HepG2 (cell line): ENCODE measurements around the gene PRKCG. TPM values are rescaled to one million over a fixed set of nuclear protein-coding genes. Genes with fewer than 3 reads are reported as not detected.

Experiments
- ATF7 ChIP-seq, 2 experiments: fragments of 450-650 bp in 1 of 2; sonication (generic) in 1 of 2; formaldehyde crosslinking in 1 of 2; IDR thresholded peaks; 2 replicates each; pipeline versions ENCODE4 v1.4.0 to v1.6.1; 2016 to 2020; ENCODE audit warnings: antibody characterized with exemption in 1 of 2, mild to moderate bottlenecking in 1 of 2, missing genetic modification reagents in 1 of 2
- EHMT2 ChIP-seq: fragments of 200-600 bp; sonication (generic); IDR thresholded peaks from 2 replicates; pipeline ENCODE4 v1.7.0; 2017; ENCODE audit warnings: antibody characterized with exemption, low read depth, low read length, borderline replicate concordance
- ERF ChIP-seq: IDR thresholded peaks from 2 replicates; pipeline ENCODE4 v1.6.1; 2018; ENCODE audit warnings: missing biosample characterization, missing genetic modification reagents
- FOXK2 ChIP-seq: fragments of 450-650 bp; IDR thresholded peaks from 2 replicates; pipeline ENCODE4 v1.6.1; 2016
- GABPB1 ChIP-seq: IDR thresholded peaks from 2 replicates; pipeline ENCODE4 v1.6.1; 2016; ENCODE audit warnings: mild to moderate bottlenecking, missing genetic modification reagents, moderate library complexity, missing compliant biosample characterization
- HMG20A ChIP-seq: IDR thresholded peaks from 2 replicates; pipeline ENCODE4 v1.6.1; 2016; ENCODE audit warnings: borderline replicate concordance
- HOXA3 ChIP-seq: sonication (generic); formaldehyde crosslinking; IDR thresholded peaks from 2 replicates; pipeline ENCODE4 v1.5.0; 2020; ENCODE audit warnings: missing genetic modification reagents
- IKZF1 ChIP-seq: fragments of 450-650 bp; IDR thresholded peaks from 2 replicates; pipeline ENCODE4 v1.7.1; 2016
- KDM4B ChIP-seq: sonication (generic); formaldehyde crosslinking; IDR thresholded peaks from 2 replicates; pipeline ENCODE4 v1.4.0; 2020; ENCODE audit warnings: missing genetic modification reagents
- MXI1 ChIP-seq: IDR thresholded peaks from 3 replicates; pipeline ENCODE4 v1.6.1; 2012; ENCODE audit warnings: low read depth, low read length, inconsistent platforms, borderline replicate concordance
- NFIC ChIP-seq: IDR thresholded peaks from 2 replicates; pipeline ENCODE4 v1.6.1; 2012; ENCODE audit warnings: mild to moderate bottlenecking, low read length, inconsistent platforms
- PCBP2 ChIP-seq: fragments of 200-400 bp; formaldehyde crosslinking; optimal IDR thresholded peaks from 2 replicates; pipeline ENCODE3; 2018; ENCODE audit warnings: low read length, low read depth; ENCODE audit not compliant: poor library complexity, severe bottlenecking
- POLR2A ChIP-seq, 2 experiments: IDR thresholded peaks; 2 replicates each; pipeline ENCODE4 v1.6.1; 2011; ENCODE audit warnings: low read depth in 2 of 2, low read length in 2 of 2, mild to moderate bottlenecking in 1 of 2, moderate library complexity in 1 of 2; ENCODE audit not compliant: insufficient read depth in 1 of 2
- SAP130 ChIP-seq: IDR thresholded peaks from 2 replicates; pipeline ENCODE4 v1.6.1; 2016; ENCODE audit warnings: low read depth
- SIX4 ChIP-seq: sonication (generic); formaldehyde crosslinking; IDR thresholded peaks from 2 replicates; pipeline ENCODE4 v1.4.0; 2020; ENCODE audit warnings: missing genetic modification reagents
- SP140L ChIP-seq: sonication (generic); formaldehyde crosslinking; IDR thresholded peaks from 2 replicates; pipeline ENCODE4 v1.4.0; 2020; ENCODE audit warnings: missing genetic modification reagents, borderline replicate concordance
- SRSF4 ChIP-seq: fragments of 200-400 bp; formaldehyde crosslinking; IDR thresholded peaks from one replicate; pipeline ENCODE4 v1.6.1; 2018; ENCODE audit warnings: mild to moderate bottlenecking, low read depth, low read length, moderate library complexity; ENCODE audit not compliant: poor library complexity, severe bottlenecking
- THRA ChIP-seq: sonication (generic); formaldehyde crosslinking; IDR thresholded peaks from 2 replicates; pipeline ENCODE4 v1.4.0; 2020; ENCODE audit warnings: missing genetic modification reagents, borderline replicate concordance
- ZBTB21 ChIP-seq: sonication (generic); formaldehyde crosslinking; IDR thresholded peaks from 2 replicates; pipeline ENCODE4 v1.4.0; 2020; ENCODE audit warnings: missing genetic modification reagents
- ZFY ChIP-seq: sonication (generic); formaldehyde crosslinking; IDR thresholded peaks from 2 replicates; pipeline ENCODE4 v1.4.0; 2020; ENCODE audit warnings: missing genetic modification reagents
- ZNF3 ChIP-seq: IDR thresholded peaks from 2 replicates; pipeline ENCODE4 v1.7.0; 2017; ENCODE audit warnings: inconsistent platforms
- ZNF362 ChIP-seq: sonication (generic); formaldehyde crosslinking; IDR thresholded peaks from 2 replicates; pipeline ENCODE4 v1.4.0; 2020; ENCODE audit warnings: missing genetic modification reagents, mild to moderate bottlenecking, borderline replicate concordance
- ZNF432 ChIP-seq: sonication (generic); formaldehyde crosslinking; IDR thresholded peaks from 2 replicates; pipeline ENCODE4 v1.5.0; 2020; ENCODE audit warnings: missing genetic modification reagents, mild to moderate bottlenecking, borderline replicate concordance
- ZNF563 ChIP-seq: sonication (generic); formaldehyde crosslinking; IDR thresholded peaks from 2 replicates; pipeline ENCODE4 v1.8.0; 2022; ENCODE audit warnings: mild to moderate bottlenecking, moderate library complexity, missing genetic modification reagents
- ZNF564 ChIP-seq: sonication (generic); formaldehyde crosslinking; IDR thresholded peaks from 2 replicates; pipeline ENCODE4 v1.8.1; 2023; ENCODE audit warnings: mild to moderate bottlenecking, missing genetic modification reagents
- ZNF800 ChIP-seq: sonication (generic); formaldehyde crosslinking; IDR thresholded peaks from 2 replicates; pipeline ENCODE4 v1.4.0; 2020; ENCODE audit warnings: missing genetic modification reagents
- ZSCAN9 ChIP-seq: IDR thresholded peaks from 2 replicates; pipeline ENCODE4 v1.6.1; 2016; ENCODE audit warnings: borderline replicate concordance
- polyA plus RNA-seq, 8 experiments: library from polyadenylated mRNA; depleted of rRNA in 3 of 8; stranded (reverse) in 7 of 8; unstranded in 1 of 8; fragments of >200 nt; fragmentation: Illumina TruSeq in 4 of 8; extraction: Trizol in 4 of 8; gene quantifications; 2 replicates each; pipeline versions ENCODE4 v1.2.1 to v1.2.3, GENCODE V29; 2011 to 2016; ENCODE audit warnings: low read depth in 4 of 8, missing spikeins in 1 of 8, mixed read lengths in 1 of 8; ENCODE audit not compliant: insufficient read depth in 1 of 8
- total RNA-seq, 5 experiments: library from RNA; depleted of rRNA; stranded (reverse); fragments of >200 nt; fragmentation: Illumina TruSeq; extraction: Trizol; gene quantifications; 2 replicates each; pipeline ENCODE4 v1.2.3, GENCODE V29; 2016; ENCODE audit warnings: low read depth in 1 of 5
- TF ChIP-seq, protein P1 (sequence below): IDR thresholded peaks from 2 replicates; pipeline ENCODE4 v1.6.1; 2016; ENCODE audit warnings: low read depth

PRKCG gene
- total and polyA plus RNA-seq, 2 of the 13 experiments (the other 11 are each of a cell fraction or from before 2014, with no cell fraction given) = 0.02 to 0.03 TPM

DNA sequence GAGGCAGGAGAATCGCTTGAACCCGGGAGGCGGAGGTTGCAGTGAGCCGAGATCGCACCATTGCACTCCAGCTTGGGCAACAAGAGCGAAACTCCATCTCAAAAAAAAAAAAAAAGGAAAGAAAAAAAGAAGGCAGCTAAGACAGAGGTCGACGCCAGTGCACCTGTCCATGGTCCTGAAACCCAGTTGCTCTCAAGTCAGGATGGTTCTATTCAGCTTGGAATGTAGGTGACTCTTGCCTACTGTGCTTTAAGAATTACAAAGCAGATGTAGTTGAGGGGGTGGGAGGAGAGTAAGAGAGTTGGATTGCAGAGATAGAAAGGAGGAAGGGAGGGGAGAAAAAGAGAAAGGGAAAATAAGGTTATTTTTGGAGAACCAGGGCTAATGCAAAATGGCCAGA, 45.7 kb downstream of the PRKCG start (continued):
- TF ChIP-seq ERF (CRISPR knock-in tag) = 0 out of 2 replicates have a peak, but pooled peaks have one; percentile 47
- no peak for TF ChIP-seq HMG20A (CRISPR knock-in tag)
- TF ChIP-seq THRA (CRISPR knock-in tag) = peak; percentile 47; the same call in 1 of the 2 replicates
- no peak for TF ChIP-seq MXI1
- TF ChIP-seq SP140L = no peak
- TF ChIP-seq GABPB1 (CRISPR knock-in tag) = no peak
- no peak for TF ChIP-seq NFIC
- TF ChIP-seq SRSF4 = no peak
- TF ChIP-seq ZNF564 (CRISPR knock-in tag) = no peak
- TF ChIP-seq, protein P1, sequence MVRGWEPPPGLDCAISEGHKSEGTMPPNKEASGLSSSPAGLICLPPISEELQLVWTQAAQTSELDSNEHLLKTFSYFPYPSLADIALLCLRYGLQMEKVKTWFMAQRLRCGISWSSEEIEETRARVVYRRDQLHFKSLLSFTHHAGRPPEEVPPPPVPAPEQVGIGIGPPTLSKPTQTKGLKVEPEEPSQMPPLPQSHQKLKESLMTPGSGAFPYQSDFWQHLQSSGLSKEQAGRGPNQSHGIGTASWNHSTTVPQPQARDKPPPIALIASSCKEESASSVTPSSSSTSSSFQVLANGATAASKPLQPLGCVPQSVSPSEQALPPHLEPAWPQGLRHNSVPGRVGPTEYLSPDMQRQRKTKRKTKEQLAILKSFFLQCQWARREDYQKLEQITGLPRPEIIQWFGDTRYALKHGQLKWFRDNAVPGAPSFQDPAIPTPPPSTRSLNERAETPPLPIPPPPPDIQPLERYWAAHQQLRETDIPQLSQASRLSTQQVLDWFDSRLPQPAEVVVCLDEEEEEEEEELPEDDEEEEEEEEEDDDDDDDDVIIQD (CRISPR knock-in tag) = 0 out of 2 replicates have a peak, but pooled peaks have one; percentile 15
- TF ChIP-seq IKZF1 = no peak
- no peak for TF ChIP-seq ATF7 (IDR thresholded peaks at IDR 0.05)
- TF ChIP-seq ATF7 (CRISPR knock-in tag; IDR thresholded peaks at IDR 0.05) = no peak
- TF ChIP-seq ZNF3 (CRISPR knock-in tag) = no peak
- TF ChIP-seq HOXA3 (CRISPR knock-in tag) = no peak
- 0 out of 2 replicates have a peak, but pooled peaks have one; percentile 13 for TF ChIP-seq ZFY (CRISPR knock-in tag)
- no peak for TF ChIP-seq ZBTB21
- TF ChIP-seq PCBP2 = no peak
- TF ChIP-seq KDM4B (CRISPR knock-in tag) = no peak
- TF ChIP-seq FOXK2 = no peak
- TF ChIP-seq ZNF432 (CRISPR knock-in tag) = no peak
- TF ChIP-seq ZNF362 (CRISPR knock-in tag) = peak; percentile 68; the same call in 1 of the 2 replicates
- TF ChIP-seq ZSCAN9 (CRISPR knock-in tag) = peak; percentile 64; the same call in 1 of the 2 replicates
- TF ChIP-seq ZNF563 = no peak
- TF ChIP-seq SAP130 (CRISPR knock-in tag) = peak; percentile 22; the same call in 1 of the 2 replicates
- TF ChIP-seq EHMT2 = peak; percentile 93
- TF ChIP-seq POLR2A (IDR thresholded peaks at IDR 0.05; ENCODE audit: insufficient read depth in 1 of 2, low read depth in 2 of 2, low read length in 2 of 2) = no peak
- TF ChIP-seq ZNF800 (CRISPR knock-in tag) = no peak
- TF ChIP-seq SIX4 (CRISPR knock-in tag) = 0 out of 2 replicates have a peak, but pooled peaks have one; percentile 40
